ENCODE results near the gene CREB5. TPM values are rescaled to one million over a fixed set of nuclear protein-coding genes. Genes with fewer than 3 reads are reported as not detected.

CREB5 gene
- total RNA-seq, 4 donors from 2014 or later, result 6.6 to 18.6 (median 12.6) TPM

GRCh38 chr7:28674359-28674782 is 262.1 kb downstream of the CREB5 start:
- WGBS, result 82% methylated on average over 5 of the region's 5 CpGs

GRCh38 chr7:28675429-28675828 is 263.1 kb downstream of the CREB5 start:
- Histone ChIP-seq H3K27ac (replicated peaks in 1 of 4) (no peak overlapping the region), H3K4me3 (no peak overlapping the region), H3K36me3 (no peaks in the 10 kb centered on the region), H3K9me3 (no peaks in the 10 kb centered on the region), H3K4me1 (peaks cover 0 to 3% (median 0%) of the 10 kb centered on the region in 4 donors), H3K27me3 (no peaks in the 10 kb centered on the region)
- DNase-seq (ENCODE audit: extremely low spot score), result no peak
- WGBS, result 97% methylated on average over 3 of the region's 3 CpGs
- intact Hi-C loops (cut with DNase I), result no loop called here
- TF ChIP-seq EP300 (IDR thresholded peaks at IDR 0.05) (no peak), POLR2A (IDR thresholded peaks at IDR 0.05; ENCODE audit: low read depth) (no peak), POLR2AphosphoS5 (IDR thresholded peaks at IDR 0.05) (no peak), CTCF (IDR thresholded peaks at IDR 0.05) (no peak)

More at GRCh38 chr7:28674359-28674782, 262.1 kb downstream of the CREB5 start:
- Histone ChIP-seq H3K27ac (replicated peaks in 1 of 4) (no peak overlapping the region), H3K27me3 (no peaks in the 10 kb centered on the region), H3K36me3 (no peaks in the 10 kb centered on the region), H3K9me3 (no peaks in the 10 kb centered on the region), H3K4me1 (peaks cover 0 to 10% (median 8%) of the 10 kb centered on the region in 4 donors), H3K4me3 (no peak overlapping the region)
- TF ChIP-seq POLR2AphosphoS5 (IDR thresholded peaks at IDR 0.05) (no peak), CTCF (IDR thresholded peaks at IDR 0.05) (no peak), POLR2A (IDR thresholded peaks at IDR 0.05; ENCODE audit: low read depth) (no peak), EP300 (IDR thresholded peaks at IDR 0.05) (no peak)
- intact Hi-C loops (cut with DNase I), result no loop called here
- DNase-seq (ENCODE audit: extremely low spot score), result no peak

- WGBS, result 94% methylated on average over 3 of the region's 3 CpGs
- DNase-seq (ENCODE audit: extremely low spot score), result no peak
- peaks cover 0 to 3% (median 0%) of the 10 kb centered on the region in 4 donors for H3K4me1 ChIP-seq
- no peak overlapping the region for H3K4me3 ChIP-seq
- no peaks in the 10 kb centered on the region for H3K27me3 ChIP-seq
- no peaks in the 10 kb centered on the region for H3K9me3 ChIP-seq
- no peaks in the 10 kb centered on the region for H3K36me3 ChIP-seq
- TF ChIP-seq CTCF (IDR thresholded peaks at IDR 0.05) (no peak), EP300 (IDR thresholded peaks at IDR 0.05) (no peak), POLR2AphosphoS5 (IDR thresholded peaks at IDR 0.05) (no peak), POLR2A (IDR thresholded peaks at IDR 0.05; ENCODE audit: low read depth) (no peak)
- intact Hi-C loops (cut with DNase I), result no loop called here
- no peak overlapping the region for H3K27ac ChIP-seq (replicated peaks in 1 of 4)
These were observed 265.4 kb downstream of the CREB5 start for GRCh38 chr7:28677668-28678067.

- H3K36me3 ChIP-seq, result no peaks in the 10 kb centered on the region
- intact Hi-C loops (cut with DNase I), result no loop called here
- H3K4me3 ChIP-seq, result no peak overlapping the region
- no peak overlapping the region for H3K27ac ChIP-seq (replicated peaks in 1 of 4)
- H3K4me1 ChIP-seq, result peaks cover 0 to 3% (median 0%) of the 10 kb centered on the region in 4 donors
- 75% methylated on average over 2 of the region's 2 CpGs for WGBS
- TF ChIP-seq EP300 (IDR thresholded peaks at IDR 0.05) (no peak), CTCF (IDR thresholded peaks at IDR 0.05) (no peak), POLR2AphosphoS5 (IDR thresholded peaks at IDR 0.05) (no peak), POLR2A (IDR thresholded peaks at IDR 0.05; ENCODE audit: low read depth) (no peak)
- no peaks in the 10 kb centered on the region for H3K9me3 ChIP-seq
- no peaks in the 10 kb centered on the region for H3K27me3 ChIP-seq
- DNase-seq (ENCODE audit: extremely low spot score), result no peak
These were observed 266.2 kb downstream of the CREB5 start for GRCh38 chr7:28678431-28678965.

Data from esophagus muscularis mucosa (tissue), 4 donors.